SK-N-DZ (cell line): ENCODE measurements around the gene GAPT.
A peak's percentile ranks its signal among the peaks of the same experiment; 100 is the strongest.

Experiments
- DNase-seq: peaks from one replicate; pipeline ENCODE4 v3.0.0-alpha.2; 2015; ENCODE audit warnings: low spot score

GAPT gene

DNA sequence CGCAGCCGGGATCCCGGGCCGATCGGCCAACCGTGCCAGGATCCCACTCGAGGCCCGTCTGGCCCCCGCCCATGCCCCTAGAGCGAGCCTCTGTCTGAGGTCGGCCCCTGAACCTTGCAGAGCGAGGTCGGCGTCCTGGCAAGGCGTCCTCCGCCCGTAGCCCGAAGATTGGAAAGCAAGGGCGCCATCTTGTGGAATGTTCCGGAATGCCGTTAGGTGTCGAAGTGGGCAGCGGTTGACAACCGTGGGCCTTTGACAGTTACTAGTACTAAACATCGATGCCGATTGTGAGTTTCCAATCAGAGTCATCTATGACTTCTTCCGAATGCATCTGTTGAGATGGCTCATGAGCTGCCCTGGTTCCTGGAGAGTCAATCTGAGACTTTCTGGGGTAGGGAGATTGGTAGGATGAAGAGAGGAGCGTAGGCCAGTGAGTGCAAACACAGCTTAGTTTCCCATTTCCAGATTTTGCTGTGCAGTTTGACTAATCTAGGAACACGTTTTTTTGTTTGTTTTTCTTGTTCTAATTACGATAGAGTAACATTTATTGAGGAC is 30.4 kb upstream of the GAPT start:
- DNase-seq: peak; percentile 90

DNA sequence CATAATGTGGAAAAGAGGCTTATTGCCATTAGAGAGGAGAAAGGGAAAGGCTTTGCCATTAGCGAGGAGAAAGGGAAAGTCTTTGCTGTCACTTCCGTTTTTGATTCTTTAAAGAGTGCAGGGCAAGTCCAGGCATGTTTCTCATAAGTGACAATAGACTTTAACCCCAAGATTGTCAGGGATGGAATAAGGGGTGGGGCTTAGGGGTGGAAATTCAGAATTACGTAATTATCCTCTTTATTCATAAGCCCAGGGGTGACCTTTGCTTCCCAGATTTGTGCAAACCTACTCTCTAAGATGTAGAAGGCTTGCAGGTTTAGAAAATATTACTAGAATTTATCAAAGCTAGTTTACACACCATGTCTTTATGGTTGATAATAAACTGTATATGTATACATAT is 29.1 kb upstream of the GAPT start:
- DNase-seq: no peak

DNA sequence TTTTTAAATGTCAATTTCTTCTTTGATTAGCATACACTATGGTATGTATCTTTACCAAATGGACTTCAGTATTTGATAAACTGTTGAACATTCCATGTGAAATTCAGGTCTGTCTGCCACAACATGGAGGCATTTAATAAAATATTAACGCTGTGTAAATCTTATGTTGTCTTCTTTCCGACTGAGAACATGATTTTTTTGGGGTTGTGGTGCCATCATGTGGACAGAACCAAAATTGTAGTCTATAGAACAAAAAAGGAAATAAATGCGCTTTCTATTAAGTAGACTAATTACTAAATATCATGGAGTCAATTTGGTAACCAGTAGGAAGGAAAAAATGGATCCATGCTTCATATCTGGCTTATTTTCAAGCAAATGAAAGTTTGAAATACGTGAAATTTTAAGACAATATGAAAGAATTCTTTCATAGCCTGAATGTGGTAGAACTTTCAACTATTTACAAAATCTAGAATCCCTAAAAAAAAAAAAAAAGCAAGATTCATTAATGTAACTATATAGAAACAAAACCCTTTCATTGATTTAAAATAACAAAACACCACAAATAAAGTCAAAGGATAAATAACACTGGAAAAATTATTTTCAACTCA is 28.5 kb upstream of the GAPT start:
- peak; percentile 58 for DNase-seq

DNA sequence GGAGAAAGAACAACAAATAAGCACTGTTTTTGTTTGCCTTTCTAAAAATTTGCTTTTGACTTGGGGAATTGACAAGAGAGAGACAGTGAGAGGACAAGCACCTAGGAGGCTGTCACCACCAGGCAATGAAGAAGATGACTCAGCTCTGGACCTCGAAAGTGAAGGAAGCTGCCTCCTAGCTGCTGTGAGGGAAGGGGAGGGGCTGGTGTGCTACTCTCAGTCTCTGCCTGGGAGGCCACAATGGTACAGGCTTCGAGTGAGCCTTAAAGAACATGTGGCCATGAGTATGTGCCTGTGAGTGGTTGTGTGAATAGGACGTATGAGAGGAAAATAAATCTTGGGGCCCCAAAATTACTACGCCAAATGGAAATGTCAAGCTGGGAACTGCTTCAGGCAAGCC is 24.3 kb upstream of the GAPT start:
- no peak for DNase-seq

DNA sequence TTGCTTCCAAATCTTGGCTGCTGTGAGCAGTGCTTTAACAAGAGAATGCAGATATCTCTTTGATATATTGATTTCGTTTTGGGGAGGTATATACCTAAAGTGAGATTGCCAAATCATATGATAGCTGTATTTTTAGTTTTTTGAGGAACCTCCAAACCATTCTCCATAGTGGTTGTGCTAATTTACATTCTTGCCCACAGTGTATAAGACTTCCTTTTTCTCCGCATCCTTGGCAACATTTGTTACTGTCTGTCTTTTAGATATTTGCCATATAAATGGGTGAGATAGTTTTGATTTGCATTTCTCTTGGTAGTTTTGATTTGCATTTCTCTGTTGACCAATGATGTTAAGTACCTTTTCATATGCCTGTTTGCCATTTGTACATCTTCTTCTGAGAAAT is 21.3 kb upstream of the GAPT start:
- DNase-seq: no peak

DNA sequence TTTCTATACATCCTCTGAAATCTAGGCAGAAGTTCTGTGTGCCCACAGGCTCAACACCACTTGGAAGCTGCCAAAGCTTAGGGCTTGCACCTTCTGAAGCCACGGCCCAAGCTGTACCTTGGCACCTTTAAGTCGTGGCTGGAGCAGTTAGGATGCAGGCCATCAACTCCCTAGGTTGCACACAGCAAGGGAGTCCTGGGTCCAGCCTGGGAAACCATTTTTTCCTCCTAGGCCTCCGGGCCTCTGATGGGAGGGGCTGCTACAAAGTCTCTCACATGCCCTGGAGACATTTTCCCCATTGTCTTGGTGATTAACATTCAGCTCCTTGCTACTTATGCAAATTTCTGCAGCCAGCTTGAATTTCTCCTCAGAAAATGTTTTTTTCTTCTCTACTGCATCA is 15.8 kb upstream of the GAPT start:
- DNase-seq: no peak

DNA sequence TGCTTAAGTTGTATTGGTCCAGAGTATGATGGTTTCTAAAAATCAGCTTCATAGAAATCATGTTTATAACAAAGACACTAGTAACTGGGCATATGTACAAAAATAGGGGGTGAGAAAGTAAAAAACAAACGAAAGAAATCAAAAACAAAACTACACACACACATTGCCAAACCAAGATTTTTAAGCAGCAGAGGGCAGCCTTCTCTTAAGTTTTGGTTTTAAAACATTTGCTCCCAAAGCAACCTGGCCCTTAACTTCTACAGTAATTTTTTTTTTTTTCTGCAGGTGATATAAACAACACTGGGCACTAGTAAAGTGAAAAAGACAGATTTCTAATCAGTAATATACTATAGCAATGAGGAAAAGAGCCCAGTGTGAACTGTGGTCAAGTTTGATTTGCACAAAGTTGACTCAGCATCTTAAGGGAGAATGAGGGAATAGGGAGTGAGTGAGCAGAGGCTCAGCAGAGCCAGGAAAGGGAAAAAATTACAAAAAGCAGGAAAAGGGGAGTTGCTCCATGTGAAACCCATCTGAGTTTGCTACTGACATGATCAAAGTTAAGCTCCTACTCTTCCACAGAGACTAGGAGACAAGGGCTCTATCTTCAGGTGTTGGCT is 13.4 kb upstream of the GAPT start:
- DNase-seq: no peak

DNA sequence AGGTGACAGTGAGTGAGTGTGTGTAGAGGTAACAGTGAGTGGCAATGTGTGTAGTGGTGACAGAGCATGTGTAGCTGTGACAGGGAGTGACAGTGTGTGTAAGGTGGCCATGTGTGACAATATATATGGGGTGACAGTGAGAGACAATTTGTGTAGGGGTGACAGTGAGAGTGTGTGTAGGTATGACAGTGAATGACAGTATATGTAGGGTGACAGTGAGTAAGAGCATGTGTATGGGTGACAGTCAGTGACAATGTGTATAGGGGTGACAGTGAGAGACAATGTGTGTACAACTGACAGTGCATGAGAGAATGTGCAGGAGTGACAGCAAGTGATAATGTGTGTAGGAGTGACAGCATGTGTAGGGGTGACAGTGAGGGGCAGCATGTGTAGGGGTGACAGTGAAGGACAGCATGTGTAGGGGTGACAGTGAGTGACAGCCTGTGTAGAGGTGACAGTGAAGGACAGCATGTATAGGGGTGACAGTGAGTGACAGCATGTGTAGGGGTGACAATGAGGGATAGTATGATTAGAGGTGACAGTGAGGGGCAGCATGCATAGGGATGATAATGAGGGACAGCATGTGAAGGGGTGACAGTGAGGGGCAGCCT is 10.1 kb upstream of the GAPT start:
- DNase-seq: no peak

DNA sequence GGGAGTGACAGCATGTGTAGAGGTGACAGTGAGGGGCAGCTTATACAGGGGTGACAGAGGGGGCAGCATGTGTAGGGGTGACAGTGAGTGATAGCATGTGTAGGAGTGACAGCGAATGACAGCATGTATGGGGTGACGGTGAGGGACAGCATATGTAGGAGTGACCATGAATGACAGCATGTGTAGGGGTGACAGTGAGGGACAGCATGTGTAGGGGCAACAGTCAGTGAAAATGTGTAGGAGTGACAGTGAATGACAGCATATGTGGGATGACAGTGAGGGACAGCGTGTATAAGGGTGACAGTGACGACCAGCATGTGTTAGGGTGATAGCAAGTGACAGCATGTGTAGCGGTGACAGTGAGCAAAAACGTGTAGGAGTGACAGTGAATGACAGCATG is 9.4 kb upstream of the GAPT start:
- no peak for DNase-seq

DNA sequence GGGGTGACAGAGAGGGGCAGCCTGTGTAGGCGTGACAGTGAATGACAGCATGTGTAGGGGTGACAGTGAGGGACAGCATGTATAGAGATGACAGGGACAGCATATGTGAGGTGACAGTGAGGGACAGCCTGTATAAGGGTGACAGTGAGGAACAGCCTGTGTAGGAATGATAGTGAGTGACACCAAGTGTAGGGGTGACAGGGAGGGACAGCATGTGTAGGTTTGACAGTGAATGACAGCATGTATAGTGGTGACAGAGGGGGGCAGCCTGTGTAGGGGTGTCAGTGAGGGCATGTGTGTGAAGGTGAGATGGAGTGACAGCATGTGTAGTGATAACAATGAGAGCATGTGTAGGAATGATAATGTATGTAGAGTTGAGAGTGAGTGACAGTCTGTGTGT is 8.7 kb upstream of the GAPT start:
- no peak for DNase-seq

DNA sequence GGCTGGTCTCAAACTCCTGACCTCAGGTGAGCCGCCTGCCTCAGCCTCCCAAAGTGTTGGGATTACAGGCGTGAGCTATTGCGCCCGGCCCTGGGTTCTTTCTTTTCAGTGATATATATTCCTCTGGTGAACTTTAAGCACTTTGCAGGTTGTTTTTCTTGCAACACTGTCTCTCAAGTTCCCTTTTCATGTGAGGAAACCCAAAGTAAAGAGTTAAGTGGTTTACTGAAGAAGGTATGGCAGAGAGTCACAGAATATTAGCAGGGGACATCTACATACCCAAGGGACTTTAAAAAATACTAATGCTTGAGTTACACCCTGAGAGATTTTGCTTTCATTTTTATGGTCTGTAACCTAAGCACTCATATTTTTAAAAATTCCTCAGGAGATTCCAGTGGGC is 6.7 kb upstream of the GAPT start:
- DNase-seq: no peak

DNA sequence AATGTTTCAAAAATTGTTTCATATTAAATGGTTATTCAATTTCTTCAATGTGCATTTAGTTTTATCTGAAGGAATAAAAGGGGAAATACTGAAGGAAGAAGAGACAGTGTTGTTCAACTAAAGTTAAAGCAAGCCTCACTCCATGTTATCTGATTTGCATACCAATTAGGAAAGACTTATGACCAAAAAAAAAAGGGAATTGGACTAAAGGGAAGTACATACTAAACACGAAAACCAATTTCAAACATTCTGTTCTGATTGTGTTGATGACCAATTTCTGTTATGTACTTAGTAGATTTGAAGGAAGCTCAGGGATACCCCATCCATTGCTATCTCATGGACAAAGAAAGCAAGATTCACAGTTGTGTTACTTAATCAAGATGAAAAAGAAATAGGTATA is 4.9 kb upstream of the GAPT start:
- DNase-seq: no peak

DNA sequence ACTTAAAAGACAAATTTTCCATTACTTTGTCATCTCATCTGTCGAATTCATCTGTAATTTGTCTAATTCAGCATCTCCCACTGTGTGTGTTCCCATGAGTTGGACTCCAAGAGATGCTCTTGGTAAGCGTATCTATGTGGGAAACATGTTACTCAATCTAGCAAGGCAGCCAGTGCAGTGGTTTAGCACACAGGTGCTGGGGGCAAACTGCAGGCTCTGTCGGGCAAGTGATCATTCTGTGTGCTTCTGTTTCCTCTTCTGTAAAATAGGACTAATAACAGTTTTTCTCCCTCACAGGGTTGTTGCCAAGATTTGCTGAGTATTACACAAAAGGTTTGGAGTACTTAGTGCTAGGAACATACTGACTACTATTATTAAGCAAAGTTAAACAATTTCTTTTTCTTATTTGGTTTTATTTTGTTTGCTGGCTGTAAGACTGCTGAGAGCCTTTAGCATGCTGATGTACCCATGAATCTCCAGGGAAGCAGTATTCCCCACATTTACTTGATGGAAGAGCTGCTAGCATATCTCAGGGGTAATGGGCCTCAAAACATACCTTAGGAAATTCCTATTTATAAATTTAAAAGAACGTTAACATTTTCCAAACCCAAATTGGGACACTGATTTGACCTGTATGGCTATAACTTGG is 709 bp upstream of the GAPT start:
- DNase-seq: no peak

DNA sequence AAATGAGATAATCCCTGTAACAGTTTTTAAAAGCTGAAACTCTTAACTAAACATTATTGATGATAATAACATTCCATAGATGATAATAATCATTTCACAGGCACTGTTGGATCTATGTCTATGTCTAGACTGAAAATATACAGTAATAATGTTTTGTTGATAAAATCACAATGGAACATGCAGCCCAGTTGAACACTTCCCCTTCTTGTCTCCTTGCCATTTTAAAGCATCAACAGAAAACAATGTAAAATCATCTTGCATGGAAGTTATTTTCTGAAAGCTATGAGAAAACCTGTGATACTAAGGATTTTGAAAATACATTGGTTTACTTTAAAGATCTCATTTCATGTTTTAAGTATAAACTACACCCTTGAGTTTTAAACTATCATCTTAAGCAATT is 1.9 kb downstream of the GAPT start:
- DNase-seq: no peak

DNA sequence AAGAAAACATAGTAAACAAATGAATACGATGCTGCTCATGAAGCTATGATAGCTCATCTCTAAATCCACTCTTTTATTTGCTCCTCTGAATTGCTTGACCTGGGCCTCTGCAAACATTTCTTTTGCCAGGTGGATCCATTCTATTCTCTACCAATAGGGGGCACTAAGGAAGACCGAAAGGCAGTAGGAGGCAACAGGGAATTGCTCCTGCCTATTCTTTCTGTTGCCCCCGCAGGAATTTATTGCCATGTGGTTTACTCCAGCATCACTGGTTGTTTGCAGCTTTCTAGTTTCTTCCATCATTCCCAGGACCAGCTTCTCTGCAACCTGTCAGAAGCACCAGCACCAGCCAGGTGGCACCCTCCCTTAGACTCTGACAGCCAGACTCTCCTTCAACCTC is 5.3 kb downstream of the GAPT start:
- no peak for DNase-seq

DNA sequence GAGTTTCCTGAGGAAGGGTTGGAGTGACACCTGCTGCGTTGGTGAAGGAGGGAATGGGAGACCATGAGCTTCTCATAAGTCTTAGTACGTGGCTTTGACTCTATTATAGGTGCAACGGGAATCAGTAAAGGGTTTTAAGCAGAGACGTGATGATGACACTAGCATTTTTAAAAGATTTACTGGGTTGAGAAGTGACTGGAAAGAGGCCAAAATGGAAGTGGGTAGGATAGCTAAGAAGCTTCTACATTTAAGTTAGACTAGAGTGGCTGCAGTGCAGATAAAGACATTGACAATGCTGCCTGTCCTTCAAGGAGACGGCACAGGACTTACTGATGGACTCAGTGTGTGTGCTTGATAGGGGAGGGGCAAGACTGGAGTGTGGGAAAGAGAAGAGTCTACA is 6.2 kb downstream of the GAPT start:
- no peak for DNase-seq

DNA sequence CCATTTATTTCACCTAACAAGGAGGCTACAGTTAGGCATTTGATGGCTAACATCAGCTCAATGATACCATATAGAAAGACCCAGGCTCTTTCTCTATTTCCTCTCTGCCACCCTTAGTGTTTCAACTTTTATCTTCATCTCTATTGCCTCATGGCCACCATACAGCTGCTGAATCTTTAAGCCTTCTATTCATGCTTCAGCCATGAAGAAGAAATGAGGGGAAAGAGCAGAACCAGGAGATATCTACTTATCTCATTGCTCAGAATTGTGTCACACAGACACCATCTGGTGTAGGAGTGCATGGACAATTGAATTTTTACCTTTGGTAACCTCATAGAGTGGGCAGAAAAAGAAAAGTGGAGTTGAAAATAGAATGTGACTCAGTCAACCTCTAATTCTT is 6.7 kb downstream of the GAPT start:
- DNase-seq: no peak

DNA sequence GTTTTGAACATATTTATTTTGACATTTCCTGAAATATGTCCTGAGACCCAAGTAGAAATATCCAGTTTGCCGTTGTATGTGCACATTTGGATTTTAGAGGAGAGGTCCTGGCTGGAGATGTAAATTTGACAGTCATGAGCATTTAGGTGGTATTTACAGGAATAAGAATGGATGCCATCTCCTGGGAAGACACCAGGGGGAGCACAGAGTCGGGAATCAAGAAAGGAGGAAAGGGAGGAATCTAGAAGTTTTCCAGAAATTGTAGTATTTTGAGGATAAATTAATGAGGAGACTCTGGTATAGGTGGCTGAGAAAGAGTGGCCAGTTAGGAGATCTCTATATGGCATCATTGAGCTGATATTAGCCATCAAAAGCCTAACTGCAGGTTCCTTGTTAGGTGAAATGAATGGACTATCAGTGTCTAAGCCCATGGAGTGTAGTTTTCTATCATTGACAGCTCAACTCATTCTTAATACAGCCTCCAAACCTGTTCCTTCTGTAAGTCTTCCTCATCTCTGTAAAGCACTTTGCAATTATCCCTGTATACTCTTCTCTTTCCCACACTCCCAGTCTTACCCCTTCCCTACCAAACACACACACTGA is 7.2 kb downstream of the GAPT start:
- DNase-seq: peak; percentile 60

DNA sequence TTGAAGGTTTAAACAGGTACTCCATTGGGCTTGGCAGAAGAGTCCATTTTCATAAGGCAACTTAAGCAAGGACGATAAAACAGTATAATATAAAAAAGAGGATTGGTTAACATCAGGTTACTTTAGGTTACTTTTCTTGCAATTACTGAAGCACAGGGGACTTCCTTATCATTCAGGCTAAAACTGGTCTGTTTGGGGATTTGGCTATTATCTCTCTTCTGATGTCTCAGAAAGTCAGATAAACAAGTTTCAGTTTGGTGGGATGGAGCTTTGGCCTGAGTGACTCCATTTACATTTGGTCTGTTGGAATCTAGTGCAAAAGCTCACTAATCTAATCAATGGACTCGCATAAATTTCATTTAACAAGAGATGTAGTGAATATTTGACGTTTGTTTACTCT is 8.0 kb downstream of the GAPT start:
- no peak for DNase-seq

DNA sequence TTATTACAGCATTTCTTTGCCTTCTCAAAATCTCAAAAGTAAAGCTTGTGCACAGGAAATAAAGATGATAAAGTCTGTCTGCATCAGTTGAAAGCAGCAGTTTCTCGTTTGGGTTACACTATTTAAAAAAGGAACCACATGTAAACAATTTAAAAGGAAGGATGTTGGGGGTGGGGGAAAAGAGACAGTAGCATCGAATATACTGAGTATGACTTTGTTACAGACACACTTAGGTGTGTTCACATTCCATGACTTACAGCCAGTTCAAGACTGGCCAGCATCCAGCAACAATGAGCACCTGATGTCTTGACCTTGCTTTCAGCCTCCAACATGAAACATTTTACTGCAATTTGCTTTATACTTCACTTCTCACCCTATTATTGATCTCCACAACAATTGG is 8.7 kb downstream of the GAPT start:
- no peak for DNase-seq

DNA sequence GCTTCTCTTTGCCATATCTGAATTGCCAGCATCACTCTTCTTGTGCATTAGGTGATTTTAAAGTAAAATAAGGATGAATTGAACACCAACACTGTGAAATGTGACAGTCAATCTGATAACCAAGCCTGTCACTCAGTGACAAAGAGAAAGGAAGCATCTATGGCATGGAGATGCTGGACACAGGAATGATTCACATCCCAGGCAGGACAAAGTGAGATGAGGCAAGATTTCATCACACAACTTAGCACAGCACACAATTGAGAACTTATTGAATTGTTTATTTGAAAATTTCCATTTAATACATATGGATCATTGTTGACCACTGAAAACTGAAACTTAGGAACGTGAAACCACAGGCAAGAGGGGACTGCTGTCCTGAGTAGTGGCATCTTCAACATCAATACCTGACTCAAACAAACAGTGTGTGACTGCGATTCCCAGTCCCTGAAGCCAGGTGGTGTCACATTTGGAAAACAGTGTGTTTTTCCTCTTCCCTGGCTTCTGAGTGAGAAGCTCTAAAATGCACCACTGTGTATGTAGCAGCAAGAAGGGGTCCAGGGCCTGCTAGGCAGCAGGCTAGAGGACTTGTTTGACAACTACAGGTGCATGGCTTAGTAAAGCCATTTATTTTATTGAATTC is 10.7 kb downstream of the GAPT start:
- DNase-seq: no peak
